Thymus (tissue), 11 donors: Measurements from ENCODE around the gene CASQ1. TPM values are rescaled to one million over a fixed set of nuclear protein-coding genes. Genes with fewer than 3 reads are reported as not detected.
A peak's percentile ranks its signal among the peaks of the same experiment; 100 is the strongest.

Experiments
- DNase-seq, 9 donors: peaks; one replicate each; pipeline ENCODE4 v3.0.0-alpha.2; 2013; ENCODE audit warnings: low spot score in 9 of 9, low read depth in 6 of 9, missing footprints in 1 of 9
- H3K27ac ChIP-seq, 2 donors: one replicate each; pipeline ENCODE4 v1.5.1; 2013; ENCODE audit warnings: control low read depth in 1 of 2, low read depth in 1 of 2, low read length in 1 of 2, mild to moderate bottlenecking in 1 of 2, moderate library complexity in 1 of 2
- H3K27me3 ChIP-seq, 2 donors: one replicate each; pipeline ENCODE4 v1.5.1; 2013; ENCODE audit warnings: low read length in 1 of 2; ENCODE audit not compliant: control insufficient read depth in 2 of 2, insufficient read depth in 1 of 2
- H3K36me3 ChIP-seq, 2 donors: one replicate each; pipeline ENCODE4 v1.5.1; 2013; ENCODE audit warnings: low read length in 1 of 2, mild to moderate bottlenecking in 1 of 2, moderate library complexity in 1 of 2; ENCODE audit not compliant: control insufficient read depth in 2 of 2, insufficient read depth in 2 of 2
- H3K4me1 ChIP-seq, 2 donors: one replicate each; pipeline ENCODE4 v1.5.1; 2013; ENCODE audit warnings: low read length in 2 of 2; ENCODE audit not compliant: control insufficient read depth in 2 of 2, insufficient read depth in 2 of 2
- H3K4me3 ChIP-seq, 2 donors: one replicate each; pipeline ENCODE4 v1.5.1; 2013; ENCODE audit warnings: low read length in 2 of 2, control low read depth in 1 of 2, mild to moderate bottlenecking in 1 of 2
- H3K9me3 ChIP-seq, 2 donors: one replicate each; pipeline ENCODE4 v1.5.1; 2013; ENCODE audit warnings: low read length in 1 of 2, mild to moderate bottlenecking in 1 of 2; ENCODE audit not compliant: control insufficient read depth in 2 of 2, insufficient read depth in 1 of 2
- WGBS: extraction: QIAGEN DNeasy Blood & Tissue Kit; methylation state at CpG from one replicate; pipeline ENCODE4 v1.1.7; 2013; 5-methylcytosine and 5-hydroxymethylcytosine counted together
- polyA plus RNA-seq: library from polyadenylated mRNA; stranded (reverse); fragments of 200-250 nt; gene quantifications from one replicate; pipeline ENCODE4 v1.2.3, GENCODE V29; 2013
- total RNA-seq: library from RNA; stranded (reverse); fragments of 120-200 nt; gene quantifications from one replicate; pipeline ENCODE4 v1.2.4, GENCODE V29; 2013
- donor health status: healthy.

CASQ1 gene
- total and polyA plus RNA-seq, 2 donors: 0.42 to 0.66 TPM

- Histone ChIP-seq H3K27ac (no peak overlapping the region), H3K27me3 (peaks cover 0 to 2% of the 10 kb centered on the region in 2 donors), H3K4me3 (no peak overlapping the region), H3K4me1 (no peaks in the 10 kb centered on the region), H3K36me3 (no peaks in the 10 kb centered on the region), H3K9me3 (no peaks in the 10 kb centered on the region)
- 96% methylated on average over 1 of the region's 1 CpG for WGBS
- DNase-seq: no peak
Observed at GRCh38 chr1:160177667-160178066, 12.7 kb upstream of the CASQ1 start.

DNA sequence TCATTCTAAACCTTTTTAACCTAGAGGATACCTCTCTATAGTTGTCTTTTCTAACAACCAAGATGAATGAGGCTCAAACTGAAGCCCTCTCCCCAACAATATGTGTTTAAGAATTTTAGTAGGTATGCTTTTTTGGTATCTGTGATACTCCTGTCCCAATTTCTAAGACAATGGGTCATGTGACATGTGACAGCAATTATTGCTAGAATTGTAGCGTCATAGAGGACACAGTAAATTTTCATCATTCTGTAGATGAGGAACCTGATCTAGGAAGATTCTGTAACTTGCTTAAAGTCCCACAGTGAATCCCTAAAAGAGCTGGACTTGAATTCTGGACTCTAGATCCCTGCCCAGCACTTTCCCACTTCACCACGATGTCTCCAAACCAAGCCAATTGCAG is 11.6 kb upstream of the CASQ1 start:
- Histone ChIP-seq H3K27ac (no peak overlapping the region), H3K9me3 (no peaks in the 10 kb centered on the region), H3K4me3 (no peak overlapping the region), H3K4me1 (no peaks in the 10 kb centered on the region), H3K27me3 (peaks cover 0 to 2% of the 10 kb centered on the region in 2 donors), H3K36me3 (no peaks in the 10 kb centered on the region)
- WGBS: 95% methylated on average over 2 of the region's 2 CpGs
- DNase-seq: no peak

DNA sequence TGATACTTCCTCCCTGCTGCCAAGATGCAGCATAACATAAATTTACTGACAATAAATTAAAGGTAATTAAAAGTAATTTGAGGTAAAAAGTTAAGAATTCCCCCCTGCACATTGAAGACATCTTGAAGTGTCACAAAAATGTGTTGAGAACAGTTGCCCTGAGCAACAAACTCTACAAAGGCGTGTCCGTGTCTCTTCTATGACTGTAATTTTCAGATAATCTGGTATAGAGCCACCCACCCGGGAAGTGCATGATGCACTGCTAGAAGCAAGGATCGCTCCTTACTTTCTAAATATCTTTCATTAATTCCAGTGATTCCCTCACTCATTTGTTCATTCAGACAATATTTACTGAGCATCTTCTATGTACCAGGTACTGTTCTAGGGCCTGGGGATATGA is 11.0 kb upstream of the CASQ1 start:
- no peak for DNase-seq
- H3K36me3 ChIP-seq: no peaks in the 10 kb centered on the region
- H3K9me3 ChIP-seq: no peaks in the 10 kb centered on the region
- no peak overlapping the region for H3K4me3 ChIP-seq
- H3K4me1 ChIP-seq: no peaks in the 10 kb centered on the region
- no peak overlapping the region for H3K27ac ChIP-seq
- peaks cover 0 to 2% of the 10 kb centered on the region in 2 donors for H3K27me3 ChIP-seq
- 98% methylated on average over 4 of the region's 4 CpGs for WGBS

DNA sequence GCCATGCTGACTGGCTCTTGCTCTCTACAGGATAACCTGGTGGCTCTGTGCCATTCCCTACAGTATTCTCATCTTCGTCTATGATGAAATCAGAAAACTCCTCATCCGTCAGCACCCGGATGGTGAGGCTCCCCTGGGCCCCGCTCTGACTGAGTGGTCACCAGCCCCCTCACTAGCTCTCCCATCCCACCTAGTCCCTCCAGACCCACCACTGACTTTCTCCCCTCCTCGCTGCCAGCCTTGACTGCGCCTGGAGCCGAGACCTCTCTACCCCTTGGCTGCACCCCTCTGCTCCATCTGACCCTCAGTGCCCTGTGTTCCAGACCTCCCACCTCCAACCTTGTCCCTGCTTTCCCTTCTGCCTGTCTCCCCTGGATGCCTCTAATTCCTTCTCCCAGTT is 4.1 kb upstream of the CASQ1 start:
- WGBS: 96% methylated on average over 7 of the region's 7 CpGs
- Histone ChIP-seq H3K4me1 (no peaks in the 10 kb centered on the region), H3K4me3 (no peak overlapping the region), H3K9me3 (no peaks in the 10 kb centered on the region), H3K27me3 (peaks cover 0 to 2% of the 10 kb centered on the region in 2 donors), H3K36me3 (no peaks in the 10 kb centered on the region), H3K27ac (no peak overlapping the region)
- no peak for DNase-seq

DNA sequence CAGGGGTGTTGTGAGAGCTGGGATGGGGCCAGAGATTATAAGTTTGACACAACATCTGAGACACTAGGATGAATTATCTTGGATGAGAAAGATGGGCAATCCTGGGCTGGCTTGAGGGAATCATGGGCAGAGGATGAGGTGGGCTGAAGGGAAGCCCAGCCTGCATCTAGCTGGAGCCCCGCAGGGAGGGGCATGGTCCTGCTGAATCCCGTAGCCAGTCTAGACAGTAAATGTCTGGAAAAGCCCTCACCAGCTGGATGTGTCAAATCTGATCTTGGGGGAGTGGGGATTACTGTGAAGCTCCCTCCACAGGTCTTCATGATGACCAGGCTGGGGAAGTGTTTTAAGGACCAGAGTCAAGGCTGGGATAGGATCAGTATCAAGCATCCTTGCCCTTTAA is 3.6 kb upstream of the CASQ1 start:
- no peak overlapping the region for H3K4me3 ChIP-seq
- H3K27ac ChIP-seq: no peak overlapping the region
- H3K27me3 ChIP-seq: no peaks in the 10 kb centered on the region
- H3K9me3 ChIP-seq: no peaks in the 10 kb centered on the region
- no peaks in the 10 kb centered on the region for H3K4me1 ChIP-seq
- DNase-seq: no peak
- no peaks in the 10 kb centered on the region for H3K36me3 ChIP-seq
- WGBS: 88% methylated on average over 2 of the region's 2 CpGs

DNA sequence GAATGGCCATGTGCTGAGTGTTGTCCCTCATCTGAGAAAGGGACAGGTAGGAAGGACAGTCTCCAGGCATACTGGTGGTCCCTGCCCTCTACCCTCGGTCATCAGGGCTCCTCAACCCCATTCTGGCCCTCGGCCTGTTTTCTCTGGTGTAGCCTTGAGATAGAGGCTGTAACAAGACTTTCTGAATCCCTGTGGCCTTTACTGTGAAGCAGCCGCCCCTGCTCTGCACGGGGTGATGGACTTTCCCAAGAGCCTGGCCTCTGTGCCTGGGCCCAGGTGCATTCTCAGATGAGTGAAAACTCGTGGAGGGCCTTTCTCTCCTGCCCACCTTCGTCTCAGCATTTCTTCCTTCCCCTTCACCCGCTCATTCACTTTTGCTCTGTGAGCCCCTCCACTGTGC is 3.0 kb upstream of the CASQ1 start:
- Histone ChIP-seq H3K4me1 (no peaks in the 10 kb centered on the region), H3K4me3 (no peak overlapping the region), H3K36me3 (no peaks in the 10 kb centered on the region), H3K27me3 (no peaks in the 10 kb centered on the region), H3K27ac (no peak overlapping the region), H3K9me3 (no peaks in the 10 kb centered on the region)
- no peak for DNase-seq
- 92% methylated on average over 7 of the region's 7 CpGs for WGBS

DNA sequence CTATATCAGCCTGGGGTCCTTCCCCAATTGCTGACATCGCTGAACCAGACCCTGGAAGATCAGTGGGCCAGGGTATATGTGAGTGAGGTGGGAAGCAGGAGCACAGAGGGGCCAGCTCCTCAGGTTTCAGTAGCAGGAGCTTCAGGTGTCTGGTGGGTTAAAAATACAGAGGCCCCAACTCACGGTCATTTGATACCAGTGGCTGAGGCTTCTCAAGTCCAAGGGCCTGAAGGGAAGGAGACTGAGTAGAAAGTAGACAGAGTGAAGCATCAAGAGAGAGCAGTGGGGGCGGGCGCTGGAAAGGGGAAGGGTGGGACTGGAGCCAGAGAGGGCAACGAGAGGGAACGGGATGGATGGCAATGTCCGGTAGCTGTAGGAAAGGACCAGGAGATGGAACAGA is 2.0 kb upstream of the CASQ1 start:
- no peak overlapping the region for H3K4me3 ChIP-seq
- H3K4me1 ChIP-seq: peaks cover 0 to 2% of the 10 kb centered on the region in 2 donors
- H3K27me3 ChIP-seq: no peaks in the 10 kb centered on the region
- no peaks in the 10 kb centered on the region for H3K9me3 ChIP-seq
- H3K36me3 ChIP-seq: no peaks in the 10 kb centered on the region
- WGBS: 92% methylated on average over 7 of the region's 7 CpGs
- H3K27ac ChIP-seq: no peak overlapping the region
- DNase-seq: no peak

GRCh38 chr1:160191756-160192155 is 1.4 kb downstream of the CASQ1 start:
- H3K9me3 ChIP-seq: no peaks in the 10 kb centered on the region
- H3K4me1 ChIP-seq: peaks cover 0 to 3% of the 10 kb centered on the region in 2 donors
- H3K27me3 ChIP-seq: no peaks in the 10 kb centered on the region
- H3K27ac ChIP-seq: peak overlapping the region in 1 of 2 donors; percentile 3
- no peak for DNase-seq
- WGBS: 98% methylated on average over 3 of the region's 3 CpGs
- no peaks in the 10 kb centered on the region for H3K36me3 ChIP-seq
- no peak overlapping the region for H3K4me3 ChIP-seq

GRCh38 chr1:160192234-160192633 is 1.9 kb downstream of the CASQ1 start:
- H3K4me1 ChIP-seq: peaks cover 0 to 3% of the 10 kb centered on the region in 2 donors
- no peak overlapping the region for H3K4me3 ChIP-seq
- H3K27me3 ChIP-seq: no peaks in the 10 kb centered on the region
- no peak for DNase-seq
- H3K27ac ChIP-seq: peak overlapping the region in 1 of 2 donors; percentile 3
- no peaks in the 10 kb centered on the region for H3K9me3 ChIP-seq
- H3K36me3 ChIP-seq: no peaks in the 10 kb centered on the region
